Activated T-helper 9 cell treated with anti-CD3 and anti-CD28 coated beads, Interleukin-2, amount 50 U/mL, for 16 hours (primary cell): ENCODE results near the gene ECHS1.

Experiments used
- DNase-seq: peaks from one replicate; pipeline ENCODE4 v3.0.0-alpha.2; 2020; ENCODE audit warnings: low read depth

The ECHS1 gene

DNA sequence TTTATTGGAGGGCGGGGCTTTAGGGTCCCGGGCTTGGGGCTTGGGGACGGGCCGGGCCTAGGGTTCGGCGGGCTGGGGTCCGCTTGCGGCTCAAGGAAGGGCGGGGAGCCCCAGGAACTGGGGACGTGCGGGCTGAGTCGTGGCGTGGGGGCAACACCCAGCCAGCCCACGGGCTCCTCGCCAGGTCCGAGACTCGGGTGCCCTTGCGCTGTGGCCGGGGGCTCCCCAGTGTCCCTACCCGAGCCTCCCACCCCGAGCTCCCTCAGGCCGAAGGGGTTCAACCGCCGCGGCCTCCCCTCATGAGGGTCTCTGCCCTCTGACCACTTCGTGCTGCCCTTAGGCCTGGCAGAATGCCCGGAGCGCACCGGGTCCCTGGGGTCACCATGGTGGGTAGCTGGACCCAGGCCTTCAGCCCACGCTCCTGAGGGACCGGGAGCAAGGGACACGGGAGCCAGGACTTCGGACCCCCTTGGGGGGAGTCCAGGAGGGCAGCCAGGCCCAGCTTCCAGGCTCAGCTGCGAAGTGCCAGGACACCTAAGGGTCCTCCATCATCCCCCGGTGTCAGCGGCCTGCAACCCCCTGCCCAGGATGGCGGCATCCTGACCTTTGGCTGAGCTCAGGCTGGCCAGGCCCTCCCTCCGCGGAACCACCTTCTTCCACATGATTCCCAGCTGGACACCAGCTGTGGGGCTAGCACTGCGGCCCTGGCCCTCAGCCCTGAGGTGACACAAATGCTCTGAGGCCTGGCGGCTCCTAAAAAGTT is 14.8 kb downstream of the ECHS1 start:
- DNase-seq: no peak

DNA sequence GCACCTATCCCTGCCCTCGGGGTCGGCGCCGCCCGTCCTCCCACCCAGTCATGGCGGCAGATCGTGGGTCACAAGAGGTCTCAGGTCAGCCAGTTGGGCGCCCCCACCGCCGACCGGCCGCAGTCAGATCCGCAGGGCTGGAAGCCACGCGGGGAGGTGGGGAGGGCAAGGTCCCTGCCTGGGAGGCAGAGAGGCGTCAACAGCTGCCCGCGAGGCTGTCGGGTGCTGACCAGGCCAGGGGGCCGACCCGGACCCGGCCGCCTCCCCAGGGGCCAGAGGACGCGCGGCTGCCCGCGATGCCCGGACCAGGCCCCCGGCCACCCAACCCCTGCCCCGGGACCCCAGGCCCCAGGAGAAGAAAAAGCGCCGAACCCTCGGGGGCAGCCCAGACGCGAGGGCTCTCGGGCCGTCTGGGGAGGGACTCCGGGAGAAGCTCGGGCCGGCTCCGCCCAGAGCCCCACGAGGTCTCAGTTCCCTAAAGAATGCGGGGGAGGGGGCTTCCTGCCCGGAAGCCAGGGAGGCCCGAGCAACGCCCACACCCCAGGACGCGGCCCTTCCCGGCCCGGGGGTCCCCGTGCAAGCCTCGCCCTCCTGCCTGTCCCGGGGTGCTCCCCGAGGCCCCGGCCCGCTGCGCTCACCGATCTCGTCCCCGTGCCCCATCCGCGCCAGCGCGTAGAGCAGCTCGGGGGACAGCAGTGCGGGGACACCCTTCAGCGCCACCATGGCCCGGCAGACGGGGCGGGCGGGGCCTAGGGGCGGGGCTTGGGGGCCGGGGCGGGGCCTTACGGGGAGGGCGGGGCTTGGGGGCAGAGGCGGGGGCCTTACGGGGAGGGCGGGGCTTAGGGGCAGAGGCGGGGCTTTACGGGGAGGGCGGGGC is 15.6 kb downstream of the ECHS1 start, which contains the start of gene FUOM:
Gene FUOM (minus strand): TSS at position 735 of the 877 bp plus-strand sequence. CDS start 12 bp downstream, at position 723.
- DNase-seq: peak; percentile 64

DNA sequence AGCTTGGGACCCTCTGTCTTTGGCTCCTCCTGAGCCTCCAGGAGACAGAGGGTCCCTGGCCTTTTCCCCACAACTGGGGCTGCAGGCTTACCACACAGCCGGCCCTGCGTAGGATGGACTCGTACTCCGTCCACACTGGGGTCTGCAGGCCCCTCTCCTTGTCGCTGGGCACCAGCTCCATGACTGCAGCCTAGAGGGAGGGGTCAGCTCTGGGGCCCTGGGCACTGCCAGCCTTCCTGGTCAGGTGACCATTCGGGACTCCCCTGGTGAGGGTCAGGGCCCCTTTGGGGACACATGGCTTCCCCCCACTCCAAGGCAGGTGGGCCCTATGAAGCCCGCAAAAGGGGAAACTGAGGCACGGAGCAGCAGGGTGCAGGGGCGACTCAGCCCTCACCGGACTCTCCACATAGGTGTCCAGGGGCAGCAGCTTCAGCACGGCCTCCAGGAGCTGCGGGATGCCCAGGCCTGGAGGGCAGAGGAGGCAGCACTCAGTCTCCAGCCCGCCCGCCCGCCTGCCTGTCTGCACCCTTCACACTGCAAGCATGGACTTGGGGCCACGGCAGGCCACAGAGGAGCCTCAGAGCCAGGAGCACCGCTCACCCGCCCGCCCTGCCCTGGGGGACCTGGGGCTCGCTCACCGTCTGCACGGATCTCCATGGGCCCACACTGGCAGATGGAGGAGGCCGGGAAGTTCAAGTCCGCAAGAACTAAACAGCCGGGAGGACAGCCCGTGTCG is 16.4 kb downstream of the ECHS1 start:
- no peak for DNase-seq

DNA sequence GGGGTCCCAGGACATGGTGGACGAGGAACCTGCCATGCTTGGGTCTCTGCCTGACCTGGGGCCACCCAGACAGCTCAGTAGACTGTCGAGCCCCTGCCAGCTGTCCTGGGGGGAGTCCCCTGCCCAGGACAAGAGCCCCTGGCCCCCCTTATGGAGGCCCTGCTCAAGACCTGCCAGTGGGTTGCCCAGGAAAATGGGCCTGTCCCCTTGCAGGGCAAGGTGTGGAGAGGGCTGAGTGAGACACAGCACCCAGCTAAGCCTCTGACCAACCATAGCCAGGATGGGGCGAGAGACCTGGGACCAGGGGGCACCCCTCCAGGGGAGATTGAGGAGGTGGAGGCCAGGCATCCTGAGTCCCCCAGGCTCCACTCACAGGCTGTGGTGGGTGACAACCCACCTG is 17.2 kb downstream of the ECHS1 start:
- DNase-seq: no peak

DNA sequence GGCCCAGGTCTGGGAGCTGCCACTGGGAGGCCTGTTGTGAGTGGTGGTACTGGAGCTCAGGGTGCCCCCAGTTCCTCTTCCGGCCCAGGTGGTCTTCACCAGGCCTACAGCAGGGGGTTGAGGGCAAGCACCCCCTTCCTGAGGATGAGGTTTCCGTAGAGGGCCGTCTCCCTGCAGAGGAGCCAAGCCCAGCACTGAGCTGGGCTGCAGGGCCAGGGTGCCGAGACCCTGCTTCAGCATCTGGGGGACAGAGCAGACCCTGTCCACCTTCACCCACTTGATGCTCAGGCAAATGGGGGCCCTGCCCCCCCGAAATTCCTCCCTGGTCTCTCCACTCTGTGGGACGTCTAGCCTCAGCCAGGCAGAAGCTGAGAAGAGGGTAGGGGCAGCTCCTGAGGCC is 17.9 kb downstream of the ECHS1 start:
- no peak for DNase-seq

DNA sequence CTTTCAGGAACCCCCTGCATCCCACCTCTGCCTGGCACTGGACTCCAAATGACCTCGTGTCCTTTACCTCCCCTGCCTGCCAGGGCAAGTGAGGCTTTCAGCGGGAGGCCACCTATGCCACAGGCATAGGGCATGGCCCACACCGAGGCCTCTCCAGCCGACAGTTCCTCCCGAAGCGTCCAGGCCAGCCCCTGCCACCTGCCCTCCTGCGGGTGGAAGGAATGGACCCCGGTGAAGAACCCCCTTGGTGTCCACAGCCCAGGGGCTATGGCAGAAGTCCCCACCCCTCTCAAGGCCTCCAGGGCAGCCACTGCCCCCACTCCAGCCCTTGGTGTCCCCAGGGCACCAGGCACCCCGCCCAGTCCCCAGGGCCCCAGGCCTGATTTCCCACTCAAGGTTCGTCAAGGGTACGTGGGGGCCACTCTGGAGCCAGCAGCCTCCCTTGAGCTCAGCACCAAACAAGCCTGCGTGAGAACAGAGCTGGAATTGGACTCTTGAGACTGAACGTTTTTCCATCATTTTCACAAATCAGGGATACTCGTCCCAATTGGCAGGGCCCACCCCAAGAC is 18.4 kb downstream of the ECHS1 start:
- no peak for DNase-seq

DNA sequence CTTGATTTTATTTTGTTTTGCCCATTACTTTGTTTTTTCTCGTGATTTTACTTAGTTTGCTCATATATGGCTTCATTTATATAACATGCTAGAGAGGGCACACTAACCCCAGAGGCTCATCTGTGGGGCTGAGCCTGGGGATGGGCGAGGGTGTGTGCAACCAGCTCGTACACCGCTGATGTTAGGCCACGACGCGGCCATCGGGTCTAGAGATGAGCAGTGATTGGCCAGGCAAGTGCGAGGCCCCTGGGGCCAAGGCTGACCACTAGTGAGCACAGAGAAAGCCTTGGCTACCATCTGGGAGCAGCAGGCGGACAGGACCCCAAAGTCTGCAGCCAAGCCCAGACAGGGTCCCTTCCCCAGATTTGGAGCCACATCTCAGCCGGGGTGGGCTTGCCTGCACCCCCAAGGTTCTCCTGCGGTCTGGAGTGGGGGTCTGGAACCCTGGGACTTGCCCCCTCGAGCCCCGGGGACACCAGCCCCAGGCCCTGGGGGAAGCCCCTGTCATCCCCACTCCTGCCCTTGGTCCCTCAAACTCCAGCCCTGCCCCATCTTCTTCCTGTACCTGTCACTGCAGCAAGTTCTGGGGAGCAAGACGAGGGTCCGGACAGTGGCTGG is 19.1 kb downstream of the ECHS1 start:
- DNase-seq: no peak

DNA sequence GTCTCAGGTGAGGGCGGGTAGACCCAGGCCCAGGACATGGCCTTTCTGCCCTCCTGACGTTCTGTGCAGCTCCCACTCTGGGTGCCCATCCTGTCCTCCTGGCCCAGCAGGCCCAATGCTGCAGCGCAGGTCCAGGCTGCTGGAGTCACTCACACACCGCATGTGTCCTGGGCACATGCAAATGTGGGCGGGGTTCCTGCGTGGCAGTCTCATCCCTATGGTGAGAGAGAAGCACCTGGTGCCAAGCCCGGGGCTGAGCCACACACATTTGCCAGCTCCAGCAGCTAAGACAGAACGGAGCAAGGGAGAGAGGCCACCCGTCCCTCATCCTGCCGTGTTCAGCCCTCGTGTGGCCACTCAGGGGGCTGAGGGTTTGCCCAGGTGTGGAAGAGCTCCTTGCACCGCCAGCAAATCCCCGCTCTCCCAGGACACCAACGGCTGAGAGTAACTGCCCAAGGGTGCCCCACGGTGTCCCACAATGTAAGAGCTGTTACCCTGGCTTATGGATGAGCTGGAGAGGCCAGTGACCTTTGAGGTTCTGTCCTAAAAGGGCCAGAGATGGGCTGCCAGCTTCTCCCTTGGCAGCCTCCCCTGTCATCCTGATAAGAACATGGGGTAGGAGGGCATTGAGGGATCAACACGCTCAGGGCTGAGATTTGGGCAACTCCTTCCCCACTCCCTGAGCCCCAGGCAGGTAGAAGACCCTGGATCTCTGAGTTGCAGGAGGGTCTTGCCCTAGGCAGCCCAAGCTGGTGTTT is 19.8 kb downstream of the ECHS1 start:
- no peak for DNase-seq

DNA sequence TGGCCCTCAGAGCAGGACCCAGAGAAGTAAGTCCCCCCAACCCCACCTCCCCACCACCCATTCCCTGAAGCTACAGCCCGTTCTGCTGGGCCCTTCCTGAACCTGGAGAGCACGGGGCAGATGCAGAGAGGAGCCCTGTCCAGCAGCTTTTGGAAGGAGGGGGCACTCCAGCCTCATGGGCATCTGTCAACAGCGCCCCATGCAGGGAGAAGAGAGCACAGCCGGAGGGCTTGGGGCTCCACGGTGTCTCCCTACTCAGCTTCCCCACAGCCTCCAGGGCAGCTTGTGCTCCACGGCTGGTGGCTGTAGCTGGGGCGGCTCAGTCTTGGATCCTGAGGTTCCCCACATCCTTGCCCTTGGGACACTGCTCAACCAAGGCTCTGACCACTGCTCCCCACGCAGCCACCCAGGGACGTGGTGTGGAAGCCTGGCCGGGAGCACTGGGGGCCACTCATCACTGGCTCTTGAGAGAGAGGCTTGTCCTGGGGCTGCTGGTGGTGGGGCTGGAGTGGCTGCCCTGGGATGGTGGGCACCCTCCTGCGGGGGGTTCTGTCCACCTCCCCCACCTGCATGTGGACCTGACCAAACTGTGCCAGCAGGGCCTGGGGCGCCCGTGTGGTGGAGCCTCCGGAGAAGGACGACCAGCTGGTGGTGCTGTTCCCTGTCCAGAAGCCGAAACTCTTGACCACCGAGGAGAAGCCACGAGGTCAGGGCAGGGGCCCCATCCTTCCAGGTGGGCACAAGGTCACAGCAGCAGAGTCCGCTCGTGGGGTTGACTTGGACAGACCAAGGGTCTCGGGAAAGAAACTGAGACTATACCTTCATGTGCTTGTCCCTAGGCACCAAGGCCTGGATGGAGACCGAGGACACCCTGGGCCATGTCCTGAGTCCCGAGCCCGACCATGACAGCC is 21.5 kb downstream of the ECHS1 start:
- no peak for DNase-seq

DNA sequence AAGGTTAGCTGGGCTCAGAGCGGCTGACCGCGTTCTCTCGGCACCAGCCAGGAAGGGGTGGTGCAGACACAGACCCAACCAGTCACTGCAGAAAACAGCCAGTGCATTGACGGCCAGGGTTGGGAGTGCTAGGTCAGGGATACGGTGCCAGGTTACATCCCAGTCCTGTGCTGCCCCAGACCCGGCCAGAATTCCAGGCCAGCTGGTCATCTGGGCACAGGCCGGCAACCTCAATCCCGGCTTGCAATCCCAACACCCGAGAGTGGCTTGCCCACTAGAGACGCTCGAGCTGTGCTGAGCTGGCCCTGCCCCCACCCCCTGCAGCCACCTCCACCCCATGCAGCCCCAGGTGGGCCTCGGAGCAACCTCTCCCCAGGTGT is 22.2 kb downstream of the ECHS1 start:
- no peak for DNase-seq

DNA sequence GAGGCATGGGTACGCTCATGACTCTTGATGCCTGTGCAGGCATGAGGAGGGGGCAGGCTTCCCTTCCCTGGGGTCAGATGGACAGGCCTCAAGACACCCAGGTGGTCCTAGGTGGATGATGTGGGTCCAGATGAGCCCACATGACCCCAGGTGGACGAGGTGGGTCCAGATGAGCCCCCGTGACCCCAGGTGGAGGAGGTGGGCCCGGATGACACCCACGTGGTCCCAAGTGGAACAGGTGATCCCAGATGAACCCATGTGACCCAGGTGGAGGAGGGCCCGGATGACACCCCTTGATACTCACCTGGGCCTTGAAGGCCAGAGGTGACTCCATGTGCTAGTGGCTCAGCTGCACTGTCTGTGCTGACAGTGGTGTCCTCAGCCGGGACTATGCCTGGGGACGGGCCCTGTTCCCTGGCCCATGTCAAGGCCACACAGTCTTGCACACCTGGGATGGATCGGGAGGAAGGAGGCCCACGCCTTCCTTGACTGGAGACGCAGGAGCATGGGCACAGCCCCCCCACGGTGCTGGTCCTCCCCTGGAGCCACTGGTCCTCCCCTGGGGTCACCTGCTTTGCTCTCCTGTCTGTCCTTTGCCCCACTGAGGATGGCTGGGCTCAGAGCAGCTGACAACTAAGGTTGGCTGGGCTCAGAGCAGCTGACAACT is 22.7 kb downstream of the ECHS1 start:
- no peak for DNase-seq

DNA sequence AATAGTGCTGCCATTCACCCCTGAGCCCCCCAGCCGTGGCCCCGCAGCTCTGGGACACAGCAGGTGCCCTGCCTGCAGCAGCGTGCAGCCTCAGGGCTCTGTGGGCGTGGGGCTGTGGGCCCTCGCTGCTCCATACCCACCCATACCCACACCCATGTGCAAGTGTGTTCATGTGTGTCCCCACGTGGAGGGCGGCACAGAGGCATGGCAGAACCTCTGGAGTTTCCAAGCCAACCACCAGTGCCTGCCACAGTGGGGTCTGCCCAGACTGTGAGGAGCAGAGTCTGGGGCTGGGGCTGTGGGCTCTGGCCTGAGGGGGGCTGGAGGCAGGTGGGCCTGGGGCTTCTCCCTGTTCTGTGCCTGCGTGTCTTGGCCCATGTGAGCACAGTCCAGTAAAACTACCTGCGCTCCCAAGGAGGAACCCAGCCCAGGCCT is 23.6 kb downstream of the ECHS1 start:
- DNase-seq: no peak

DNA sequence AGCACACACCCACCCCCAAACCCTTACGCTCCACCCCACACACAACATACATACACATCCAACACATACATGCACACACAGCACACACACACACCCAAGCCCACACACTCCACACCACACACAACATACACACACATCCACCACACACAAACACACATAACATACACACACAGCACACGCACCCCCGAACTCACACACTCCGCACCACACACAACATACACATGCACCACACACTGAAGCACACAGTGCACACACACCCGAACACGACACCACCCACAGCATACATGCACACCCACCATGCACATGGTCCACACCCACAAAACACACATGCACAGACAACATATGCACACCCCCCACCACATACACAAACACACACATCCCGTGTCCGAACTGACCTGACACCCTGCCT is 24.0 kb downstream of the ECHS1 start:
- DNase-seq: no peak

DNA sequence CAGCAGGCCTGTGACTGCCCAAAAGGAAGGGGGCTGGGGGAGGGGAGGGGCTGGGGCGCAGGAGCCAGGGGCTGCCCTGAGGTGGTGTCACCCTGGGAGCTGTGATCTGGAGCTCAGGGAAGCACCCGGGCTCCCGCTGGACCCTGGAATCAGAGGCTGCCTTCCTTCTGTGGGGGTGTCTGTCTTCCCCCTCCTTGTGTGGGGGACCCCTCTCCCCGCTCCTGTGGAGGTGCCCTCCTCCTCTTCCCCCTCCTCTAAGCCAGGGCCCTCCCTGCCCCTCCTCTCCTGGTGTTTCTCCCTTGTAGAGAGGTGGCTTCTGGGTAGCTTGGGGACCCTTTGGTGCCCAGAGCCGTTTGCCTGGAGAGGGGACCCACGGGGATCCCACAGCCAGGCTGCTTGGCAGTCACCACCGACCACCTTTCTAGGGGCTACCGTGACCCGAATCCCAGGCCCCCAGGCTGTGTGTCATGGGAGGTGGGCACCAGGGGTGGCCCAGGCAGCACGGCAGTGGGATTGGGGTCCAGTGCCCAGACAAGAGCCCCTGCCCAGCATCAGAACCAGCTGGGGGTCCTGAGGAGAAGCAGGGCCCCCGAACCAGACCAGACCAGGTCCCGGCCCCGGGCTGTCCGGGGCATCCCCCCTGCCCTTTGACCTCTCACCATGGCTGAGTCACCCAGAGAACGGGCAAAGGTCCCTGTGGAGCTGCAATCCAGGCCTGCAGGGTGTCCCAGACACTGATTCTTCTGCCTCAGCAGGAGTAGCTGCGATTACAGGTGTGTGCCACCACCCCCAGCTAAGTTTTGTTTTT is 25.2 kb downstream of the ECHS1 start:
- no peak for DNase-seq

DNA sequence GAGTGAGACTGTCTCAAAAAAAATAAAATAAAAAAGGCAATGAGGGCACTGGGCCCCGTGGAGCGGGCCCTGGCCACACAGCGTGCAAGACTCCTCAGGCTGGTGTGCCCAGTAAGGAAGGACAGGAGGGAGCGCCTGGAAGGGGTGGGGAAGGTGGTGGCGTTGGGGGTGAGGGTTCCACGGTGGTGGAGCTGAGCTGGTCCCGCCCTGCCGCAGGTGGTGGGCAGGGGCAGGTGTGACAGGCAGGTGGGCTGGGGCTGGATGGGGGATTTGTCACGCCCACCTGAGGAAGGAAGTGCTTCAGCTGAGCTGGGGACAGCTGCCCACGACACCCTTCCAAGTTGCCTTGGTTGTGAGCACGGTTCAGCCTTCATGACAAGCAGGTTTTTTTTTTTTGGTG is 26.7 kb downstream of the ECHS1 start:
- DNase-seq: no peak

DNA sequence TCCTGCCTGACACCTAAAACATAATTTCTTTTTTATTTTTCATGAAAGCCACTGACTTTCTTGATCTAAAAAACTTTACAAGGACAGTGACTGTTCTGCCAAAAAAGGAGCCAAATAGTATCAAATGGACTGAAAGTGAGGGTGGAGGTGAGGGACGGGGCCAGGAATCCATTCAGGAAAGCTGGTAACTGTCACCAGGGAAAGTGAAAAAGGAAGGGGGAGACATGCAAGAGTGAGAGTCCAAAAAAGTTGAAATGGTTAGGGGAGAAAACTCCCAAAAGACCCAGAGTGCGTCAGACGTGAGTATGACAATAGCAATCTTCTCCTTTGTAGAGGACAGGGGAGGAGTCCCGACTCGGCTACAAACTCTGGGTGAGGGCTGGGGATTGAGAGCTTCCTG is 28.9 kb downstream of the ECHS1 start:
- no peak for DNase-seq

DNA sequence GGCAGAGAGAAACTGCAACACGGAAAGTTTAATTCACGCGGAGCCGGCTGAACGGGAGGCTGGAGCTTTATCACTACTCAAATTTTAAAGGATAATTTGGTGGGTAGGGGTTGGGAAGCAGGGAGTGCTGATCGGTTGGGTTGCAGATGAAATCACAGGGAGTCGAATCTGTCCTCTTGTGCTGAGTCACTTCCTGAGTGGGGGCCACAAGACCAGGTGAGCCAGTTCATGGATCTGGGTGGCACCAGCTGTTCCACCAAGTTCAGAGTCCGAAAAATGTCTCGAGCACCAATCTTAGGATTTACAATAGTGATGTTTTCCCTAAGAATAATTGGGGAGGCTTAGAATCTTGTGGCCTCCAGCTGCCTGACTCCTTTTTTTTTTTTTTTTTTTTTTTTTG is 29.6 kb downstream of the ECHS1 start:
- DNase-seq: no peak

DNA sequence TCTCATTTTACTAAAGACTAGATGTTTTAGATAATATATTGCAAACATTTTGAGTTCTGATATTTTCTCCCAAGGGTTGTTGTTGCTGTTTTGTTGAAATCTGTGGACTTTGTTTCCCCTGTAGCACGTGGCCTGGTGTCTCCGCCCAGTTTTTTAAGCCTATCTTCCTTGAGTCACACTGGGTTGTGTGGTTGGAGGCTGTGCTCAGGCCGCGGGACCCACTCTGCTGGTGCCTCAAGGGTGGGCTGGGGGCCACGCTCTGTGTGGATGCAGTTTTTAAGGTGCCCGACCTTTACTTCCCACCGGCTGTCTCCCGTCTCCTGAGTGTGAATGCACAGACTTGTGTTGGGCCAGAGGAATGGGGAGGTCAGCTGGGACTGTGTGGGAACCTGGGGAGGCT is 30.2 kb downstream of the ECHS1 start:
- no peak for DNase-seq

DNA sequence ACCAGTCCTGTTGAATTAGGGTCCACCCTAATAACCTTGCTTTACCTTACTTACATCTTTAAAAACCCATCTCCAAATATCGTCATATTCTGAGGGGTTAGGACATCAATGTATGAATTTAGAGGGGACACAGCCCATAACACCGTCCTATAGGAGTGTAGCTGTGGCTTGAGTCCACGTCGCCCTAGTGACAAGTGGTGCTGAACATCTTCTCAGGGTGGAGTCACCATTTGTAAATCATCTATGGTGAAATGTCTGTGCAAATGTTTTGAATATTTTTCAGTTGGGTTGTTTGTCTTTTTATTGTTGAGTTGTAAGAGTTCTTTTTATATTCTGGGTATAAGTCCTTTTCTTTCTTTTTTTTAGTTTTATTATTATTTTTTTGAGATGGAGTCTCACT is 31.2 kb downstream of the ECHS1 start:
- DNase-seq: no peak
